Progenitor cell of endocrine pancreas (in vitro differentiated cells): ENCODE measurements around the gene H1-8. TPM values are rescaled to one million over a fixed set of nuclear protein-coding genes. Genes with fewer than 3 reads are reported as not detected.
"Not testable (repeated sequence)": the region's sequence is repeated elsewhere in the genome, so short reads cannot be mapped to it uniquely, and the experiment has no call there.

Source experiments
- DNase-seq: peaks from one replicate; pipeline ENCODE4 v3.0.0; 2021; ENCODE audit warnings: low spot score; ENCODE audit not compliant: unreplicated experiment
- H3K27ac Mint-ChIP-seq: 2 replicates; pipeline ENCODE4 v1.8.0; 2021; ENCODE audit warnings: mild to moderate bottlenecking, moderate library complexity, mixed read lengths
- H3K27me3 Mint-ChIP-seq: 2 replicates; pipeline ENCODE4 v1.8.0; 2021; ENCODE audit warnings: mixed read lengths
- H3K36me3 Mint-ChIP-seq: 2 replicates; pipeline ENCODE4 v1.8.0; 2022; ENCODE audit warnings: mixed read lengths; ENCODE audit not compliant: insufficient read depth
- H3K4me1 Mint-ChIP-seq: 2 replicates; pipeline ENCODE4 v1.8.0; 2021; ENCODE audit warnings: low read depth, mixed read lengths
- H3K4me3 Mint-ChIP-seq: 2 replicates; pipeline ENCODE4 v1.8.0; 2021; ENCODE audit warnings: low read depth, mild to moderate bottlenecking, moderate library complexity, mixed read lengths
- H3K9me3 Mint-ChIP-seq: 2 replicates; pipeline ENCODE4 v1.8.0; 2021; ENCODE audit warnings: low read depth, mixed read lengths
- total RNA-seq: library from RNA; stranded (reverse); gene quantifications from 2 replicates; pipeline ENCODE4 v1.2.1, GENCODE V29; 2021
- TF ChIP-seq, protein P1 (sequence below): fragments of 200-600 bp; sonication (generic); IDR thresholded peaks from one replicate; pipeline ENCODE4 v1.5.0; 2021; ENCODE audit warnings: antibody characterized with exemption, mild to moderate bottlenecking; ENCODE audit not compliant: unreplicated experiment

H1-8 gene
- total RNA-seq, 1 donor from 2014 or later: not detected

DNA sequence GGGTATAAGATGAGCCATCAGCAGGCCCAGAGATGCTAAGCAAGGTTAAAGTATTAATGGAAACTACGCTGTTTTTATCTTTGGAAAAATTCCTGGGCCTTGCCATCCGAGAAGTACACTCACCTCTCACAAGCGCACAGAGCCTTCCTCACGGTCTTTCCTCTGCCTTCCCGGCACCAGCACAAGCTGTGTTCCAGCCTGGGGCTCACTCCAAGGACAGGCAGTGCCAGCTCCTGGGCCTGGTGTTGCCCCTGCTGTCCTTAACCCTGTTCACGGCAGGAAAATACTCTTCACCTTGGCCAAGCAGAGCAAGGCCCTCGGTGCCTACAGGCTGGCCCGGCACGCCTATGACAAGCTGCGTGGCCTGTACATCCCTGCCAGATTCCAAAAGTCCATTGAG lies 28.9 kb upstream of the H1-8 start:
- Mint-ChIP-seq H3K9me3 (no peaks in the 10 kb centered on the region), H3K4me3 (no peak overlapping the region), H3K27ac (no peak overlapping the region), H3K4me1 (no peaks in the 10 kb centered on the region), H3K27me3 (no peaks in the 10 kb centered on the region), H3K36me3 (peaks cover 16% of the 10 kb centered on the region)
- TF ChIP-seq, protein P1, sequence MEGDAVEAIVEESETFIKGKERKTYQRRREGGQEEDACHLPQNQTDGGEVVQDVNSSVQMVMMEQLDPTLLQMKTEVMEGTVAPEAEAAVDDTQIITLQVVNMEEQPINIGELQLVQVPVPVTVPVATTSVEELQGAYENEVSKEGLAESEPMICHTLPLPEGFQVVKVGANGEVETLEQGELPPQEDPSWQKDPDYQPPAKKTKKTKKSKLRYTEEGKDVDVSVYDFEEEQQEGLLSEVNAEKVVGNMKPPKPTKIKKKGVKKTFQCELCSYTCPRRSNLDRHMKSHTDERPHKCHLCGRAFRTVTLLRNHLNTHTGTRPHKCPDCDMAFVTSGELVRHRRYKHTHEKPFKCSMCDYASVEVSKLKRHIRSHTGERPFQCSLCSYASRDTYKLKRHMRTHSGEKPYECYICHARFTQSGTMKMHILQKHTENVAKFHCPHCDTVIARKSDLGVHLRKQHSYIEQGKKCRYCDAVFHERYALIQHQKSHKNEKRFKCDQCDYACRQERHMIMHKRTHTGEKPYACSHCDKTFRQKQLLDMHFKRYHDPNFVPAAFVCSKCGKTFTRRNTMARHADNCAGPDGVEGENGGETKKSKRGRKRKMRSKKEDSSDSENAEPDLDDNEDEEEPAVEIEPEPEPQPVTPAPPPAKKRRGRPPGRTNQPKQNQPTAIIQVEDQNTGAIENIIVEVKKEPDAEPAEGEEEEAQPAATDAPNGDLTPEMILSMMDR: no peak
- DNase-seq: no peak

DNA sequence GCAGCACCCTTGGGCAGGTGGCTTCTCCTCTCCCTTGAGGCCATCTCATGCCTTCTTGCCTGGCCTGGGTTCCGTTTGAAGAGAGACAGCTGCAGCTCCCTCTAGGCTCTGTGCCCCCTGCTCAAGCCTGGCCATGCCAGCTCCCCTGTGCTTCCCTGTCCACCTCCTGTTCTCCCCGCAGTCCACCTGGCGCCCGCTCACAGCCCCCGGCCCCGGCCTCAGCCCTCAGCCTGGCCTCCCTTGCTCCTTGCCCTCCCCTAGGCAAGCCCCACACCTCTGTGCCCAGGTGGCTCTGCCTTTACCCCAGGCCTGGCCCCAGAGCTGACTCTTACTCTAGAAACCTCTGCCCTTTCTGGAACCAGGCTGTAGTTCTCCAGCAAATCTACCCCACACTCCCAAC lies 28.4 kb upstream of the H1-8 start:
- Mint-ChIP-seq H3K36me3 (peaks cover 14% of the 10 kb centered on the region), H3K4me1 (no peaks in the 10 kb centered on the region), H3K4me3 (no peak overlapping the region), H3K9me3 (no peaks in the 10 kb centered on the region), H3K27ac (no peak overlapping the region), H3K27me3 (no peaks in the 10 kb centered on the region)
- DNase-seq: no peak
- TF ChIP-seq, protein P1: no peak

DNA sequence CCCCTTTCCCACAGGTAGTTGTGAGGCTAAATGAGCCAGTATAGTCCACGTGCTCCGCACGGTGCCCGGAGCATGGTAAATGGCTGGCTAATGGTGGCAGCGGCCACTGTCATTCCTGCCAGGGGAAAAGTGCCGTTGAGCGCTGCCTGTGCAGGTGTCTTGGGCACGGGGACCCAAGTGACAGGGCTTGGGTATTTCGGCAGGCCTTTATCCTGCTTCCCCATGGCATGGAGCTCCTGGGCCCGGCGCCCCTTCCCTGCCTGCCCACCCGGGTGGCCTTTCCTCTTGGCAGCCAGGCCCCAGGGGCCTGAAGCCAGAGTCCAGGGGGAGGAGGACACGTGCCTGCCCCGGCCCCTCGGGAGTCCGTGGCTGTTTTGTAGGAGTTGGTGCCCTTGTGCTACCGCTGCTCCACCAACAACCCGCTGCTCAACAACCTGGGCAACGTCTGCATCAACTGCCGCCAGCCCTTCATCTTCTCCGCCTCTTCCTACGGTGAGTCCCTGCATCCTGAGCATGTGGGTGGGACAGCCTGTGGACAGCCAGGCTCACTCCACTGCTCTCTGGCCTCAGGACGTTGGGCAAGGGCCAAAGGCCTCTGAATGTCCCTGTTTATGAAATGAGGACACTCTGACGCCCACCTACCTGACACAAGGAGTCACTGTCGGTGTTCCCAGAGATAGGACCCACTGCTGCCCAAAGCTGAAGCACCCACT lies 27.7 kb upstream of the H1-8 start:
- not testable (repeated sequence) for H3K4me1 Mint-ChIP-seq, H3K27me3 Mint-ChIP-seq, DNase-seq, H3K27ac Mint-ChIP-seq, H3K4me3 Mint-ChIP-seq, H3K9me3 Mint-ChIP-seq
- peaks cover 12% of the 10 kb centered on the region for H3K36me3 Mint-ChIP-seq

GRCh38 chr3:129515821-129516432 lies 27.0 kb upstream of the H1-8 start:
- DNase-seq, H3K4me1 Mint-ChIP-seq, H3K9me3 Mint-ChIP-seq, H3K27me3 Mint-ChIP-seq, H3K4me3 Mint-ChIP-seq, H3K36me3 Mint-ChIP-seq: not testable (repeated sequence)
- H3K27ac Mint-ChIP-seq: peak overlapping the region; percentile 76

DNA sequence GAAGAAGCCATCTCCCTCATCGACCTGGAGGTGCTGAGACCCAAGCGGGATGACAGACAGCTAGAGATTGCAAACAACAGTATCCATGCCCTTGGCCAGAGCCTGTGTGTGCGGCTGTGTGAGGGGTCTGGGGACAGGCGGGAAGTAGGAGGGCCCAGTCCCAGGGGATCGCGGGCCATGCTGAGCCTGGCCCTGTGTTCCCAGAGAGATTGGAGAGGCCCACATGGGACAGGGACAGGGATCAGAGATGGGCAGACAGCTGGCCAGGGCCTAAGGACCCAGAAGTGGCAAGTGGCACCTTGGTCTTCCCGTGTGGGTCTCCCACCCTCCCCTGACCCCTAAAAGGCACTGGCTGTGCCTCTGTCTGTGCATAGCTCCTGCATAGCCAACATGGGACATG lies 25.5 kb upstream of the H1-8 start:
- DNase-seq: no peak
- Mint-ChIP-seq H3K27ac (peak overlapping the region; percentile 77), H3K36me3 (peaks cover 4% of the 10 kb centered on the region), H3K4me1 (no peaks in the 10 kb centered on the region), H3K4me3 (no peak overlapping the region), H3K9me3 (no peaks in the 10 kb centered on the region), H3K27me3 (no peaks in the 10 kb centered on the region)
- TF ChIP-seq, protein P1: no peak

DNA sequence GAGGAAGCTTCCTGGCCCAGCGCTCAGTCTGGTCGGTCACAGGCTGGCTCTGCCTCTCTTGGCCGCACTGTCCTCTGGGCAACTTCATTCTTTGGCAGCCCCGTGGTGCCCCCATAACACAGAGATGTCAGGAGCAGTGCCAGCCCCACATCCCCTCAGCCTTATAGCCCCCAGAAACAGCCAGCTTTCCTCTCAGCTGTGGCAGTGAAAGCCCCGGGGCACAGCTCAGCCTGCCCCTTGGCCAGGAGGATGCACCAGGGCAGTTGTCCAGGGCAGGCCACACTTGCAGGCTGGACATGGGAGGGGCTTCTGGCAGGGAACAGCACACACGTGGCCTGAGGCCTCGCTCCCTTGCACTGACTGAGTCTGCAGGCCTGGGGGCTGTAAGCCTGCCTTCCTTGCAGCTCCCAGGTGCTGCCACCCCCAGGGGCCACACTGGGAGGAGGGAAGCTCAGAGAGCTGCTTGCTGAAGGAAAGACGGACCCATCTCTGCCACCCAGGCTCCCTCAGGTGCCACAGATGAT lies 24.9 kb upstream of the H1-8 start:
- TF ChIP-seq, protein P1: no peak
- Mint-ChIP-seq H3K9me3 (no peaks in the 10 kb centered on the region), H3K27ac (no peak overlapping the region), H3K4me3 (no peak overlapping the region), H3K27me3 (no peaks in the 10 kb centered on the region), H3K4me1 (no peaks in the 10 kb centered on the region), H3K36me3 (peaks cover 1% of the 10 kb centered on the region)
- DNase-seq: no peak
